Measurements from ENCODE around the gene SLC23A2.

GRCh38 chr20:4864311-4864752 is 137.0 kb downstream of the SLC23A2 start:
- TF ChIP-seq CTCF (IDR thresholded peaks at IDR 0.05; ENCODE audit: low read depth, low read length, missing input control) (no peak), MAX (IDR thresholded peaks at IDR 0.05) (no peak), ATF3 (IDR thresholded peaks at IDR 0.05) (no peak), JUND (IDR thresholded peaks at IDR 0.05) (no peak), HNF4A (conservative IDR thresholded peaks at IDR 0.05) (no peak), REST (IDR thresholded peaks at IDR 0.05) (no peak), ZBTB33 (IDR thresholded peaks at IDR 0.05) (no peak), RXRA (IDR thresholded peaks at IDR 0.05) (no peak), RAD21 (IDR thresholded peaks at IDR 0.05) (no peak), SP1 (IDR thresholded peaks at IDR 0.05) (no peak), TAF1 (conservative IDR thresholded peaks at IDR 0.05) (no peak)

Data from liver (tissue), 3 donors.